HG03066 (cell line): ENCODE results near the gene SORBS1.

ENCODE experiments used
- ATAC-seq: cut with Tn5 transposase; IDR thresholded peaks from one replicate; pipeline ENCODE4 v1.9.1; 2021; ENCODE audit warnings: low read depth; ENCODE audit not compliant: unreplicated experiment

Gene SORBS1

DNA sequence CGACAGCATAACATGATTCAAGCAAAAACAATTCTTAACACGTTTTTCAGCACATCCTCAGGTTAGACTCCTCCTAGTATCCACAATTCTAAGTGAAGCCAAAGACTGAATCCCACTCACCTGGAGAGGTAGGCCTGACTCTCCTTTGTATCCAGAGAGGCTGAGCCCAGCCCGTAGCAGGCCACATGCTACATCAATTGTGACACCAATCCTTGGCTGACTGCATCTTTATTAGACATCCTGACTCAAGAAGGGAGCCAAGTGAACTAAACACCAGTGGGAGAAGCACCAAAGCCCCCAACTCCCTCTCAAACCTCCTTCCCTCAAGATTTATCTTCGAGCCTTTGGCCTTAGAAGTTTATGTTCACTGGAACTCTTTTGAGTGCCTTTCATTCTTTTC is 144.9 kb downstream of the SORBS1 start:
- no peak for ATAC-seq

DNA sequence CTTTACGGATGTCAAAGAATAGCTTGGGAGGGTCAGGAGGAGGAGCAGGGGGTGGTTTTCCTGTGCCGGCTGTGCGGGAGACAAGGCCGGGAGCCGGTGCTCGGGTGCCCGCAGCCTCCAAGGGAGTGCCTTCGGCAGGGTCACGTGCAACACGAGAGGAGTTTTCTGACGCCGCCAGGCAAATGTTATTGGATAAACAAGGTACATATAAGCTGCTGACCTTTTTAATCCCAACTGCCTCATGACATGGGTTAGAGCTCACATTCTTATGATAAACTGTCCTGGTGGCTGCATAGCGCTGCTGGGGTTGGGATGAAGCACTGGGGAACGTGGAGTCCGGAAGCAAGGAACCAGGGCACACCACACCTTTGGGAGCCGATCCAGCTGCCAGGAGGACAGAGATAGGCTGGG is 145.5 kb downstream of the SORBS1 start:
- ATAC-seq = no peak

DNA sequence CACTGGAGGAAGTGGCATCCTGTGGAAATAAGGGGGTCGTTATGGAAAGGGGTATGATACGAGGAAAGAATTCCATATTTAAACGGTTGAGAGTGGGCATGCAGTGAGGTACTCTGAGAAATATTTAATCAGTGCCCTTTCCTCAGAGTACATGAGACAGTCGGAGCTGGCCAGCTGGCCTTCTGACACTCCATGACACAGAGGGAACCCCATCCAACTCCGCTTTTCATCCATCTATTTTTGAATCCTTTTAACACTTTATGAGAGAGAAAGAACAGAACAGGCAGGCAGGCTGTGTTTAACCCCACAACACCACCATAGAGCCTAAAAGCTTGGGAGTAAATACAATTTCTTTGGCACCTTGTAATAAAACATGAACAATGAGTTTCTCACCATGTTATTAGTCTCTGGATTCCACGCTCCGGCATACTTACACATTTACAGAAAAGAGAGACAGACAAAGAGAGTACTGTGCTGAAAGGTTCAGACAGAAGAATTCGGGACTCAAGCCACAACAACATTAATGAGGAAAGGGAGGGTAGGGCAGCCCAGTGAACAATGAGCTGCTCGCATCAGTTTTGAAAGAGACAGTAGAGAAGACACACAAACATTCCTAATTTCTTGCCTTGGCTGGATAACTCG is 146.2 kb downstream of the SORBS1 start:
- no peak for ATAC-seq

DNA sequence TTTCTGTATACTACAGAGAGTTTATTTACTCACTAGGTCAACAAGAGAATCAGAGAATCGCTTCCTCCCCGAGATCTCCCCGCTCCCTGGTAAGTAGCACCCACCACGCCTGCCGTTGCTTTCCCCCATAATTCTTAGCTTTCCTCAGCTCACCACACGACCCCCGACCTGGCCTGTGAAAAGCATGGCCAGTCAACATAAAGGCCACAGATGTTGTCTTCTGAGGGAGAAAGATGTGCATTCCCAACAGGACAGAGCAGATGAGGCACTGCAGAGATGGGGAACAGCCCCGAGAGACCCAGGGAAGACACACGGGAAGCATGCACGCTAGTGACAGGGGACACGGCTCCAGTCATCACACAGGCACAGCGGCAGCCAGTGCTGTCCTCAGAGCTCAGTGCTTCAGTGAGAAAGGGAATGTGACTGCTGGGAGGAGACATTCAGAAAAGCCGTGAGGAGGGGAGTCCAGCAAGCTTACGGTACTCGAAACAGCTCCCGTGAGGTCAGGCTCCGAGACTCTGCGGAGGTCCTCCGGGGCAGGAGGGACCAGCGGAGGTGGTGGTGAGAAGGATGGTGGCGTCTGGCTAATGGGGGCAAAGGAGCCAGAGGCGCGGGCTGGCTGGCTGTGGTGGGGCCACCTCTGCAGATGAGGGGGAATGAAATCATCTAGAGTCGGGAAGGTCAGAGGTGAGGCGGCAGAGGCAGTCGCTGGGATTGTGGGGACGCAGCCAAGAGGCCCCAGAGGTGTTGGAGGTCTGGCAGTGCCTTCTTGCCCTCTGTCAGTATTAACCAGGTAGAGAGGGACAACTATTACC is 146.9 kb downstream of the SORBS1 start:
- no peak for ATAC-seq

DNA sequence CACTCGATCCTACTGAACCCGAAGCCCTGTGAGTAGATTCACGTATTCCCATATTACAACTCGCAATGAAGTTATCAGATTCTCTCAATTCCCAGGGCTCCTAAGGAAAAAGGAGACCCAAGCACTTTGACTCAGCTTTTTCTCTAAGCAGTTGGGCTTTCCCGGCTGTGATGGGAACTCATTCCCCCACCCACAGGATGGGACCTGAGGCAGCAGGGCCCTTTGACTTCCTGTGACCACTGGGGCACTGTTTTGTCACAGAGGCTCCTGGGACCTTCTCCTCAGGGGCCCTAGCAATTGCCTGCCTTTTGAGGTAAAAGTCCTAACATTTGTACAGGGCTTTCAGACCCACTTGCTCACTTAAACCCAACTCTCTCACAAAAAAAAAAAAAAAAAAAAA is 147.6 kb downstream of the SORBS1 start:
- no peak for ATAC-seq

DNA sequence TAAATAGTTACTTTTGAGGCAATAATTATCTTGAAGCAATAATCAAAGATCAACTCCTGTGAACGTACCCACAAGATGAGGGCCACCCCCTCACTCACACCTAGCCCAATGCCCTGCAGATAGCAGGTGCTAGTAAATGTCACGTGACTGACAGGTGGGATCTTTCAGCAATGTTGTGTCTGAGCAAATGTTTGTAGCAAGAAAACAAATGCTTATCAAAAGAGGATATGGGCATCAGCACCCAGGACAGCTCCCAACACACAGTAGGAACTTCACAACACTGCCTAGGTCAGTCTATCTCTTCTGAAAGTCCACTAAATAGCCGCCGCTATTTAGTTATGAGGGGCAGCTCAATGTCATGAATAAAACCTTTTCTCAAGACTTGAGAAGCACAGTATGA is 149.5 kb downstream of the SORBS1 start:
- ATAC-seq = no peak

DNA sequence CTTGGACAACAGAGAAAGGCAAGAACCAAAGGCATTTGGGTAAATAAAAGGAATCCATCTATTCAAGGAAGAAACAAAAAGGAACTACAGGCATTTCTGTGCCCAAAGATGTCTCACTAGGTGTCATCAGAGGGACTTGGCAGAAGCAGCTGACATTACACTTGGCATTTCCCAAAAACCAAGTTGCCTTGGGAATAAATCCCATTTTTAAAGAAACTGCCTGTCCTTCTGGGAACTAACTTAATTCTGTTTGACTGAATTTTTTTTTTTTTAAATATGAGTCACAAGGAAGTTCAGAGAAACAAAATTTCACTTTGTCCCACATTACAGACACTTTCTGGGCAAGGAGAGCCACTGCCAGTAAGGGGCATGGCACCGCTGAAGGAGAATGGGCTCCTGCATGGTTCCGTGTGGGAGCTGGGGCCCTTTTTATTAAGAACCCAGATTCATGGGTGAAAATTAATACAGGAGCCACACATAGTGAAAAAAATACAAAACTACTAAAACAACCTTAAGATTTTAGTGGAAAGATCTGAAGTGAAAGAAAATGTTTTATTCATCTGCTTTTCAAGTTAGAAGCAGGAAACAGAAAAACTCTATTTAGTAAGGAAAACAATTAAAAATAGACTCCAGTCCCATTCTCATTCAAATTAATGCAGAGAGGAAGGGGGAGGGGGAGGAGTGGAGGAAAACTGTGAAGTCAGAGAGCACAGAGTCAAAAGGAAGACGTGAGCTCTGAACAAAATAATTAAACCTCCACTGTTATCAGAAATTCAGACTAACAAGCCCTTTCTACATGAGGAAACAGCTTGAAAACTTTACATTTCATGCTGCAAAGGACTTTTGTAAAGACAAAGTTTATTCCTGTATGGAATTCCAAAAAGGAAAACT is 151.9 kb downstream of the SORBS1 start:
- ATAC-seq = no peak

DNA sequence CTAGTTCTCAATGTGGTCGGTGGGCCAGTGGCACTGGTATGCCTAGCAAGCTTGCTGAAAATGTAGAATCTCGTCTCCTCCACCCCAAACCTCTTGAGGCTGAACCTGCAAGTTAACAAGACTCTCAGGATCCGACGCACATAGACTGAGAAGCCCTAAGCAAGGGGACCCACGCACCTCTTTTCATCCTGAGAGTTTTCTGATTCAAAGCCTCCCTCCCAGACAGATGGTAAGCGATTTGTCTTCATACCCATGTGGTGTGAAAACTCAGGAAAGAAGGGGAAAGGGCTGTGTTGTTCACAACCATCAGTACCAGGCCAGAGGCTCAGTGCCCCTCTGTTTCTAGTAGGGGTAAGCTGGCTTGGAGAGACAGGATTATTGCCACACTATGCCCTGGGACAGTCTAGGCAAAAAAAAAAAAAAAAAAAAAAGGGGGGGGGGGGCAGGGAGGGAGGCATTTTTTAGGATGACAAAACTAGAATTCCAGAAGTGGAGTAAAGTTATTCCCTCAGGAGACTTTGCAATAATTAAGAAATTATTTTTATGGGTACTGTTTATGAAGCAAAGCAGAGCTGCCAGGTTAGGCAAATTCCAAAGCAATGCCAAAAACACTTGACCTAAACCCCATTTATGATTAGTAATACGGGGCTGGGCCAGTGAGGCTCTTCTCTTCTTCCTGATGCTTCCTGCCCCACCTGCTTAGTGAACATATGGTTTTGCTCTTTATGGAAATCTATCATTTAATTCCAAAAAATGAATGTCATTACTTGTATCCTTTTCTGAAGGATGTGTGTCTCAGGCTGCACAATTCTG is 152.8 kb downstream of the SORBS1 start:
- ATAC-seq = no peak

DNA sequence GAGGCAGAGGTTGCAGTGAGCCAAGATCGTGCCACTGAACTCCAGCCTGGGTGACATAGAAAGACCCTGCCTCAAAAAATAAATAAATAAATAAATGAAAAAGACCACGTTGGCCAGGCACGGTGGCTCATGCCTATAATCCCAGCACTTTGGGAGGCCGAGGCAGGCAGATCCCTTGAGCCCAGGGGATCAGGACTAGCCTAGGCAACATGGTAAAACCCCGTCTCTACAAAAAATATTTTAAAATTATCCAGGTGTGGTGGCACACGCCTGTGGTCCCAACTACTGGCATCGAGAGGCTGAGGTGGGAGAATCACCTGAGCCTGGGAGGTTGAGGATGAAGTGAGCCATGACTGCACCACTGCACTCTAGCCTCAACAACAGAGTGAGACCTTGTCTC is 153.6 kb downstream of the SORBS1 start:
- ATAC-seq = no peak

DNA sequence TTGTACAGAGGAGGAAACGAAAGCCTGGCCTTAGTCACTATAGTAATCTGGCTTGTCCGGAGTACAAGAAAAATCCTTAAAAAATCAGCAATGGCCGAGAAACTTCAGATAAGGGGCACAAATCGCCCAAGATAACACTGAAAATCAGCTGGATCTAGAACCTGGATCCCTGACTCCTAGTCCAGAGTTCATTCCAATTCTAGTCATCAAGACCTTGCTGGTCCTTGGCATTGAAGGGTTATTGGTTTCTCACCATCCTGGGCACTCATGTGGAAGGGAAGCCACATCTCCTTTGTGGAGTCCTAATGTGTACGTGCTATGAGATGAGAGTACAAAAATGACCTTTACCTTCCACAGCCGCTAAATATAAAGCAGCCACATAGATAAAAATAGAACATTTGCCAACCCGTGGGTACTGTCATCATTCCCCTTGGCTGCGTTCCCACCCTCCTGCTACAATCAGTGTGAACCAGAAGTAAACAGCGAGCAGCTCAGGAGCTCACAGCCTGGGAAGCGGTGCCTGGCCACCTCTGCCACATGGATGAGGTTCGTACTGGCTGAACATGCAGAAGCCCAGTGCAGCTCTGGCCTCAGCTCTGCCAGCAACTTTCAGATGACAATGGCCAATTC is 154.4 kb downstream of the SORBS1 start:
- ATAC-seq = no peak

DNA sequence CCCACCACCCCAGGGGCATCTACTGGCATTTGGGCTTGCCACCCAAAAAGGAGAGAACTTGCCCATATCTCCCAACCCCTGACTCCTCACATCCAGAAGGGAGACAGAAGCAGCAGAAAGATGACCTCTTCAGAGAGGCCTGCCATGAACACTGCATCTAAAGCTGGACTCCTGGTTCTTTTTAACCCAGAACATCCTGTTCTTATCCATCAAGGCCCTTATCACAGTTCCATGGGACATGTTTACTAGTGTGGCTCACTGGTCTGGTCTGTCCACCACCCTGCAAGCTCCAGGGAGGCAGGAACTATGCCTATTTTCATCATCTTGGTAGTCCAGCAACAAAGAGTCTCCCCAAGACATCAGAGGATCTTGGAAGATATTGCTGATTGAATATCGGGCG is 155.5 kb downstream of the SORBS1 start:
- no peak for ATAC-seq

DNA sequence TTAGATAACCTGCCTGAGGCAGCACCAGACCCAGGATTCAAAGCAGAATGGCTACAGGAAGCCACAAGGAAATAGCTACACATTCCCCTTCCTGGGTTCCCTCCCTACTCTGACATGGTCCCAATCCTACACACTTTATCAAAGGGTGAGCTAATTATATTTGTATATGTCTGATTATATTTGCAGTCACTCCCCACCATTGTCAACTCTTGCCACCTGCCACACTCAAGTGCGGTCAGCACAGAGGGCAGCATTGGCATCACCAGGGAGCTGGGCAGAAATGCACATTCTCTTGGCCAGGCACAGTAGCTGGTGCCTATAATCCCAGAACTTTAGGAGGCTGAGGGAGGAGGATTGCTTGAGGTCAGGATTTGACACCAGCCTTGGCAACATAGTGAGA is 156.3 kb downstream of the SORBS1 start:
- no peak for ATAC-seq

DNA sequence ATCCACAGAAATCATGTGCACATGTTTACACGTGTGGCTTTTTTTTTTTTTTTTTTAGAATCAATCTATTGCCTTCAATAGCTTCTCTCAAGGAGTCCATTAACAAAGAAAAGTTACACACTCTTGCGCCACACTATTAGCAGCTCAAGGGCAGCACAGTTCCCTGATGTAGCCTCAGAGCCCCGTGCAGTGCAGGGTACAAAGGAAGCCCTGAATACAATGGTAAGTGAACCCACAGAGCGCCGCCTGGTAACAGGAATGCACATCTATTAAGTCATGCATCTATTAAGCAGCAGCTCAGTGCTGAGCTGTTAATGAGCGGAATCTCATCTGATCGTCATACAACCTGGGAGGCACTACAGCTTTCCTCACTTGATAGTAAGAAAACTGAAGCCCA is 156.7 kb downstream of the SORBS1 start:
- no peak for ATAC-seq

DNA sequence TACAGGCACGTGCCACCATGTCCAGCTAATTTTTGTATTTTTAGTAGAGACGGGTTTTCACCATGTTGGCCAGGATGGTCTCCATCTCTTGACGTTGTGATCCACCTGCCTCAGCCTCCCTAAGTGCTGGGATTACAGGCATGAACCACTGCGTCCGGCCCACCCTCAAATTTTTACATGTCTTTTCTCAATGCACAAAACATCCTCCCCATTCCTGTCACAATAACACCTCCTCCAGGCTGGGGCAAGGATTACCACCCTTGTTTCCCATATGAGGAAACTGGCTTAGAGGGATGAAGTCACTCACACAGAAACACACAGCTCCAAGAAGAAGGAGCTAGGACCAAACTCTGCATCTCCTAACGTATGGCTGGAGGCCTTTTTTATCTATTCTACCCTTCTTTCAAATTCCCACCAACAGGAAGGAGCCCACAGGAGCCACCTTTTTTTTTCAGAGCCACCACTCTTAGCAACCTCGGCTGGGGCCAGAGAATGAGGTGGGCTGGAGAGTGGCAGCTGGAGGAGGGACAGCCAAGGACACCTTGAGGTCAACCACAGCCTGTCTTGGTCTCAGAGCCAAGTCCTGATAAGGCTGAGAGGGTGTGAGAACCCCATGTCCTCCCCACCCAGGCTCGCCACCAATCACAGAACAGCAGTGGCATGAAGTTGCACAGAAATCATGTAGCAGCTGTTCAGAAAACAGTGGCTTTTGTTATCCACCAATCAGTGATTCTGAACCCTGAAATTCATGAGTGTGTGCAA is 157.3 kb downstream of the SORBS1 start:
- ATAC-seq = no peak

DNA sequence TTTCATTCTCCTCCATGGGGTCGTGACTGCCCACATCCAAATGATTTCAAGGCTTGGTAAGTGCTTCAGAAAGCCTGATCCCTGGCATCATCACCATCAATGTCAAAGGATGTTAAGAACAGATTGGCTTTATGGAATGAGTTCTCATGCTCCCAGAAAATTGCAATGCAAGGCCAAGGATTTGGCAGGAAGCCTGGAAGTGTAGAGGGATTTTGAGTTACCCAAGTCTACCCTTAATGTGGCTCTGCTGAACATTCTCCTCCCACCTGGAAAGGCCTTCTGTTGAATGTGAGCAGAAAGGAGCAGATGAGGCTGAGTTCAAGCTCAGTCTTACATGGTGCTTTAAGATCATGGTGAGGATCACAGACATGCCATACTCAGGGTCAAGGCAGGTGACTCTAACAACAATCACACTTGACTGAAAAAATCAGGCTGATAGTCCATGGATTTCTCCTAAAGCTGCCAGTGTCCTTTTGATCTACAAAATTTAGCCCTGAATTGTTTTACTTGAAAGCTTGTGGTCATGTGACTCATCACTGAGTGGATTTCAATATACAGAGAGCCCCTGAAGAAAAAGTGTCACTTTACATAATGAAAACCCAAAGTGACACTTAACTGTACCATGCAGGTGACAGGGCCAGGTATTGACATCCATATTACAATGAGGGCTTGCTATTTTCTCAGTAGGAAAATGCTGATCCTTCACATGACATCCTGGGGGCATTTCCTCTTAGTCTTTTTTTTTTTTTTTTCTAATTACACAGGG is 159.3 kb downstream of the SORBS1 start:
- no peak for ATAC-seq

DNA sequence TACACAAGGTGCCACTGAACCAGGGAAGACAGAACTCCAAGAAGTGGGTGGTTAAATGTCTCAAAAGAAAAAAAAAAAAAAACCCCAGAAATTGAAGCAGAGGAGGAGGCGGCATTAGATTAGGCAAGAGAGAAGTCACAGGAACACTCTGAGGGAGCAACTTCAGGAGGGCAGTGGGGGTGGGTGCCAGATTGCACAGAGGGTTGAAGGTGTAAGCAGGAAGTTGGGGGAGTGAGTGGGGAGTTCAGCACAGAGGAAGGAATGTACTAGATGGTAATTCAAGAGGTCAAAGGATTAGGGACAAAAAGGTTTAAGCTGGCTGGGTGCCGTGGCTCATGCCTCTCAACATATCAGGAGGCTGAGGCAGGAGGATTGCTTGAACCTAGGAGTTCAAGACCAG is 160.4 kb downstream of the SORBS1 start:
- ATAC-seq = no peak

DNA sequence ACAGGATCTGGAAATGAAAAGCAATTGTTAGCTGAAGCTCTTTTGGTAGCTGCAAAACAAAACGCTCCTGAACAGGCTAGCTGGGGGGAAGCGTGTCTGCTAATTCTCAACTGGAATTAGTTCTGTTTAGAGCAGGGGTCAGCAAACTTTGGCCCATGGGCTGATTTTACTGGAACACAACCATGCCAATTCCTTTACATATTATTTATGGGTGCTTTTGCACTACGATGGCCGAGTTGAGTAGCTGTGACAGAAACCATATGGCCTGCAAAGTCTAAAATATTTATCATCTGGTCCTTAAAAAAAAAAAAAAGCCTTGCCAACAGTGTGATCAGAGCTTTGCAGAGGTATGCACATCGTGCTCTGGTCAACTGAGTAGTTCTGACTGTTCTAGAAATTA is 162.0 kb downstream of the SORBS1 start:
- ATAC-seq = no peak

DNA sequence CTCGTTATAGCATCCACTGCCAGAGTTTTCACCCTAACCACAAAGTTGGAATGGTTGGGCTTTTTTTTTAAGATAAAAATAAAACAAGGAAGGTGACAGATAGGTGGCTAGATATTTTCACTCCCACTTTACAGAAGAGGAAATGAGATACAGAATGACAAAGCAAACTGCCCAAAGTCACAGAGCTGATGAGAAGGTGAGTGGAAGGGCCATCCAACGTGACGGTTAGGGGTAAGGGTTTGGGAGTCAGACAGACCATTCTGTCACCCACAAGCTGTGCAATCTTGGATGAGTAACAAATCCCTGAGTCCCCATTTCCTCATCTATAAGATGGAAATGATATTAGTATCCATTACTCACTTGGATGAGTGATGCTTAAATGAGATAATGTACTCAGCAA is 163.4 kb downstream of the SORBS1 start:
- no peak for ATAC-seq
